ENCODE measurements around the gene UBXN2A.

Gene UBXN2A

GRCh38 chr2:23939987-23940717 is at the start of gene UBXN2A:
TSS of gene UBXN2A (plus strand) at chr2:23940463. CDS start at chr2:23958315, 17,852 bp downstream.
- peak; percentile 58 to 64 for DNase-seq

GRCh38 chr2:23900133-23900532 is 40.1 kb upstream of the UBXN2A start:
- DNase-seq = no peak

DNA sequence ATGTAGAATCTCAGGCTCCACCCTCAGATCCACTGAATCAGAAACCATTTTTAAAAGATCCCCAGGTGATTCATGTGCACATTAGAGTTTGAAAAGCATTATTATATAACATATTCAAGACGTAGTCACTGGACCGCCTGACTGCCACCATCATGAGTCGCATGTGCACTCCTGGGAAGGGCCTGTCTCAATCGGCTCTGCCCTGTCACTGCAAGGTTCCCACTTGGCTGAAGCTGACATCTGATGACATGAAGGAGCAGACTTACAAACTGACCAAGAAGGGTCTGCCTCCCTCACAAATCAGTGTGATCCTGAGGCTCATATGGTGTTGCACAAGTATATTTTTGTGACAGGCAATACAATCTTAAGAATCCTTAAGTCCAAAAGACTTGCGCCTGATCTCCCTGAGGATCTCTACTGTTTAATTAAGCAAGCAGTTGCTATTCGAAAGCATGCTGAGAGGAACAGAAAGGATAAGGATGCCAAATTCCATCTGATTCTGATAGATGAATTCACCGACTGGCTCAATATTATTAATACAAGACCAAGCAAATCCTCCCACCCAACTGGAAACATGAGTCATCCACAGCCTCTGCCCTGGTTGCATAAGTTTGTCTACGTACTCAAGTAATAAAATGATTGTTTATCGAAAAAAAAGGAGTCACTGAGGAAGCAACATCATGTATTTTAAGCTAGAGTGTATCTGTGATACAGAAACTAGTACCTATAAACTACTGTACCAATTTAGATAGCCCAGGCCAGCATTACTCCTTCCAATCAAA is 39.5 kb upstream of the UBXN2A start:
- no peak for DNase-seq

- DNase-seq = no peak
Observed at GRCh38 chr2:23901966-23902846, 38.1 kb upstream of the UBXN2A start.

GRCh38 chr2:23903034-23903433 is 37.2 kb upstream of the UBXN2A start:
- DNase-seq = no peak

DNA sequence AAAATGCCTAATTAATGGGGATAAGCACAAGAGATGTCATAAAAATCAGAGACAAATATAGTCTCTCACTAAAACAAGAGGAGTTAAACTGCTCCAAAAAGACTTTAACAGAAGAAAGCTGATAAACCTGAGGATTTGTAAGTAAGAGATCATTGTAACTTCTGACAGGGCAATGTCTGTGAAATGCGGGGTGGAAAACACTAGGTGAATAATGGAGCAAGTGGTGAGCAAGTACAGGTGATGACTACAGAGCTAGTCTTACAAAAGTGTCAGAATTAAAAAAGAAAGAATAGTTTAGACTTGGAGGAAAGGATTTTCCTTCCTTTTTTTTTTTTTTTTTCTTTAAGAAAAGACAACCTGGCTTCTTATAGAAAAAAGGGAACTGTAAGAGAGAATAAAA is 36.0 kb upstream of the UBXN2A start:
- DNase-seq = no peak

DNA sequence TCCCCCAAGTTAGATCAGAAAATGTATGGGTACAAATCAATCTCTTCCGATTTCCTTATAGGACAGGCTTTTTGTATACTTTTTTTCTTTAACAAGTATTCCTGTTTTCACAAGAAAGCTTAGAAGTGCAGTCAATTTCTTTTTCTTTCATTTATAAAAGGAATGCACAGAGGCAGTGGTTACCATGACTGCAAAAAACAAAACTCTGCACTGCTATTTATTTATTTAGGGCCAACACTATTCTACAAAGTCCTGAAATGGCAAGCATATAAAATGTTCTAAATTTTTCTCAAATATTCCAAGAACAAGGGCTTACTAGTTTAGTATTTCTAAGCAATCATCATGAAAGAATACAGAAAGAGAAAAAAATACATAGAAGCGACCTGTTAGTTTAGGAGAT is 35.6 kb upstream of the UBXN2A start:
- no peak for DNase-seq

- DNase-seq = no peak
Observed at GRCh38 chr2:23905155-23905554, 35.1 kb upstream of the UBXN2A start.

DNA sequence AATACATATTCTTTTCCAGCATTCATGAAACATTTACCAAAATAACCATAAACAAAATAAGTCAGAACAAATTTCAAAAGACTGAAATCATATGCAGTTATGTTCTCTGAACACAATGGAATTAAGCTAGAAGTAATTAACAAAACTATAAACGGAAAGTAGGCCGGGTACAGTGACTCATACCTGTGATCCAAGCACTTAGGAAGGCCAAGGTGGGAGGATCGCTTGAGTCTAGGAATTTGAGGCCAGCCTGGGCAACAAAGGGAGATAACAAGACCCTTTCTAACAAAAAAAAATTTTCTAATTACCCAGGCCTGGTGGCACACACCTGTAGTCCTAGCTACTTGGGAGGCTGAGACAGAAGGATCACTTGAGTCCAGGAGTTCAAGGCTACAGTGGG is 28.2 kb upstream of the UBXN2A start:
- DNase-seq = no peak

DNA sequence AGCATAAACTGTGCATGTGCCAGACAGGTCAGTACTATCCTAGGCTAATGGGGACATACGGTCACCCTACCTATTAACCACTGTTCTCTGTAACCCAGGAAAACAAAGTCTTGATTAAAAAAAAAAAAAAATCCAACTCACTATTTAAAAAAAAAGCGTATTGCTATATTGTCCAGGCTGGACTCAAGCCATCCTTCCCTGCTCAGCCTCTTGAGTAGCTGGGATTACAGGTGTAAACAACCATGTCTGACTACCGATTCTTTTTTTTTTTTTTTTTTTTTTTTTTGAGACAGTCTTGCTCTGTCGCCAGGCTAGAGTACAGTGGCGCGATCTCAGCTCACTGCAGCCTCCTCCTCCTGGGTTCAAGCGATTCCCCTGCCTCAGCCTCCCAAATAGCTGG is 24.9 kb upstream of the UBXN2A start:
- no peak for DNase-seq

DNA sequence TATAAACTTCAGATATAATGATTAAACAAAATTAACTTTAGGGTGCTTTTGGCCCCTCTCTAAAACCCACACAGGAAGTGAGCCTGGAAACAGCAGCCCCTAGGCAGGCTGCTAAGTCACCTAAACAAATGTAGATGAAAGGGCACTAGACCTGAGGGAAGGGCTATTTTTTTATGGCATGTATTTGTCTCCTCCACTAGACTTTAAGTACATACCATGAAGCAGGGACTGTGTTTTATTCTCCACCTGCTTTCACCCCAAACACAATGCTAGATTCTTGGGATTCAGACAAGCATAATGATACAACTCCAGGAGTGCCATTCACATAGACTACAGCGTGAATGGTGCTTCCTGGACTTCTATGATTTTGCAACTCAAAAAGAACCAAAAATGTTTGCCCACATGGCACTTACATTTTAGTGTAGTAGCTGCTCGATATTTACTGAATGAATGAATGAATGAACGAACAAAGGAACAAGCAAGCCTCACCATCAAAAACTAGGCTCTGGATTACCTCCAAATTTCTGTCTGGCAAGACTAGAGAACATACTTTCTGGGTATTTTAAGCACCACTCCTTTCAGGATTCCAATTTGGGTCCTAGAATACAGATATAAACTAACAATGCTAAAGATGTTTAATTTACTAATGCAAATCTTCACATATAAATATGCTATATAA is 23.4 kb upstream of the UBXN2A start:
- DNase-seq = no peak

DNA sequence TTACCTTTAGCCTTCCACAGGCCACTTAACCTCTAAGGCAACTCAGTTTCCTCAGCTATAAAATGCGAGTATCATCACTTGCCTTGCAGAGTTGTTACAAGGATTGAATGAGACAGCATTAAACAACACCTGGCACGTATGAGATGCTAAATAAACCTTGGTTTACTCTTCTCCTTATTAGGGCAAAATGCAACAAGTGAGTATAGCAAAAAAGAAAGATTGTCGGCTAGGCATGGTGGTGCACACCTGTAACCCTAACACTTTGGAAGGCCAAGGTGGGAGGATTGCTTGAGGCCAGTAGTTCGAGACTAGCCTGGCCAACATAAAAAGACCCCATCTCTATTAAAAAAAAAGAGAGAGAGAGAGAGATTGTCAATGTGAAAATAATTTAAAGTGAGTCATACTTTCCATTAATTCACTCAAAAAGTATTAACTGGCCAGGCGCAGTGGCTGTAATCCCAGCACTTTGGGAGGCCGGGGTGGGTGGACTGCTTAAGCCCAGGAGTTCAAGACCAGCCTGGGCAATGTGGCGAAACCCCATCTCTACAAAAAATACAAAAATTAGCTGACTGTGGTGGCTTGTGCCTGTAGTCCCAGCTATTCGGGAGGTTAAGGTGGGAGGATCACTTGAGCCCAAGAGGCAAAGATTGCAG is 21.3 kb upstream of the UBXN2A start:
- DNase-seq = no peak

GRCh38 chr2:23924589-23925359 is 15.5 kb upstream of the UBXN2A start:
- no peak for DNase-seq

DNA sequence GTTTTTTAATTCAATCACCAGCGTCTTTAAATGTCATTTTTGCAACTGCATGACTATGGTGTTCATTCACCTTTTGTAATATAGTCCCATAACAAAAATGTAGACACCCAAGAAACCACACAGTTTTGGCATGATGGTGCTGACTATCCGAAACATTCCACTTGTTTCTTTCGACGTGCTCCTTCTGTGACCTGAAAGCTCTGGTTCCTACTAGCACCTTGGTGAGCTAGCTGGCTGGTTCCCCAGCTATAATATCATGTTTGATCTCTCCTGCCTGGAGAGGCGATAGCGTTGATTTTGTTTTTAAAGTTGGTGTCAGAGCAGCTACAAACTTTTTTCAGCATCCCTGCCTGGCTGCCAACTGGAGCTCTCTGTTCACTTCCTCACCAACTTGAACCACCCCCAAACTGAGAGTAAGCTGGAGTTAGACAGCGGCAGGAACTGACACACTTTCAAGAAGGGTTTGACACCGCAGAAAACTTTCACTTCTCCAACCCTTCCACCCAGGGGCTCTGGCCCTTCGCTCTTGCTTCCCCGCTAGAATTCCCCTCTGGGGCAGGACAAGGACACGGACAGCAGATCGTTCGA is 14.5 kb upstream of the UBXN2A start:
- DNase-seq = peak; percentile 23 to 34

- DNase-seq = peak in 1 of 2 experiments; percentile 9
Observed at GRCh38 chr2:23926290-23926749, 13.9 kb upstream of the UBXN2A start.

- DNase-seq = peak; percentile 90 to 91
Observed at GRCh38 chr2:23926750-23927571, 13.3 kb upstream of the UBXN2A start, which contains the start of gene ATAD2B. TSS of gene ATAD2B (minus strand) at chr2:23927123. CDS start at chr2:23926770, 353 bp downstream.

GRCh38 chr2:23934259-23934658 is 6.0 kb upstream of the UBXN2A start:
- no peak for DNase-seq

DNA sequence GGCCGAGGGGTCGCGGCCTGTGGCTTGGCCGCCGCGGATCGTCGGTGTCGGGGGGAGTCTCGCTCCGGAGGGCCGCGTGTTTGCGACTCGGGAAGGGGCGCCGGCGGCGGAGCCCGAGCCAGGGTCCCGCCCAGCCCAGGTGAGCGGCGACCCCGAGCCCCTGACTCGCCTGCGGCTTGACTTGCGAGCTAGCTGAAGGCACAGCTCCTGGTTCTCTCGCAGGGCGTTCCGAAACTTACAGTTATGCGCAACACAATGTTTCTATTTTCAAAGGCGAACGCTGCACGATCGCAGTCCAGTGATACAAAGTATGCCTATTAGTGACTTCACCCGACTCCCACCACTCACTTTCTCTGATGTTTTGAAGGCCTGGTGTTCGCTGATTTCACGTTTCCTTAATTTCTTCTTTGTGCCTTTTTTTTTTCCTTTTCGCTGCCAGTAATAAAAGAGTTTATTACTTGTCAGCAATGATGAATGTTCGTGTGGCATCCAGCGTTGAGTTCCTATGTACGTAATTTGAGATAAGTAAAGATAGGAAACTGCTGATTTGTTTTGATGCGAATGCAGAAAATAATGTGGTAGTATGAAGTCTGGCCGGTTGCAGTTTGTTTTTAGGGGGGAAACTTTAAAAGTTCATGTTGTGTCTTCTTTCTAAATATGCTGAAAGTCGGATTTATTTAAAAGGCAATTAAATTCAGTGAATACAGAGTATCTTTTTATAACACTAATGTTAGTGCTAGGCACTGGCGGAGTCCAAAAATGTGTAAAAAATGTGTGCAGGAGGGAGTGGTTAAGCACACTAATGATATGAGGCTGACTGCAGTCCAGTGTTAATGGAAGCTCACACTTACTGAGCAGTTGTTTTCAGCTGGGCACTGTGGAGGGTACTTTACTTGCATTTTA is 706 bp downstream of the UBXN2A start:
- peak; percentile 18 to 29 for DNase-seq

- no peak for DNase-seq
Observed at GRCh38 chr2:23941644-23942043, 1.4 kb downstream of the UBXN2A start.
